Measurements from ENCODE around the gene EPHB1. TPM values are rescaled to one million over a fixed set of nuclear protein-coding genes. Genes with fewer than 3 reads are reported as not detected.
"Not testable (repeated sequence)": the region's sequence is repeated elsewhere in the genome, so short reads cannot be mapped to it uniquely, and the experiment has no call there.

Gene EPHB1
- total RNA-seq, 1 donor from 2014 or later, result 0.43 TPM

DNA sequence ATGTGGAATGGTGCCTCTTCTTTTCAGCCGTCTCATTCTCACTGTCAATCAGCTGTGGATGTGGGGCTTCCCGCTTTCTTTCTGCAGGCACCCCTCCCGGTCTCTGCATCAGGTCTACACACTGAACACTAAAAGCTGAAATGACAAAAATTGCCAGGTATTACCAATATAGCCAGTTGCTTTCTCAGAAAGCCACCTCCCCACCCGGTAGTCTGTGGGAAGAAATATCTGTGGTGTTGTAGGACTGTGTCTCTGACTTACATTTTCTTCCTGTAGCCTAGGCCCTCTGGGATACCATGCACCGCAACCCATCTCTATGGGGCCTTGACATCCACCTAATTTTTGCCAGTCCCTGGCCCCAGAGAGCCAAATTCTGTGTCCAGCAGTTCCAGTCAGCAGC is 19.2 kb upstream of the EPHB1 start:
- intact Hi-C loops (cut with micrococcal nuclease), result no loop called here

DNA sequence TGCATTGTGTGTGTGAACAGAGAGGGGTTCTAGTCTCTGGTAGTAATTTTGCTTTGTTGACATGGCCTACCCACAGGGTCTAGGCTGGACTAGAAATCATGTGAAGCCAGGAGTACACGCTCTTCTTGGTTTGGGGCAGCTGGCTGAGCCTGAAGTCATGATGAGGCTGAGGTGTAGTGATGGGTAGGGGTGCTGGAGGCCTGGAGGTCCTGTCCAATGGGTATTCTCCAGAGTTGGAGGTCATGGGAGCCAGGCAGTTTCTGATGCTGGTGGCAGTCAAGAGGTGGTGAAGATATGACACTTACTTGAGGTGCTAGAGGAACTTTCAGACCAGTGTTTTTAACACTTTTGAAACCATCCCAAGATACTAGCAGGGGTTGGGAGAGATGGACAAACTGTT is 18.5 kb upstream of the EPHB1 start:
- intact Hi-C loops (cut with micrococcal nuclease), result no loop called here

- intact Hi-C loops (cut with micrococcal nuclease), result no loop called here
These were observed 17.7 kb upstream of the EPHB1 start for GRCh38 chr3:134777341-134777740.

DNA sequence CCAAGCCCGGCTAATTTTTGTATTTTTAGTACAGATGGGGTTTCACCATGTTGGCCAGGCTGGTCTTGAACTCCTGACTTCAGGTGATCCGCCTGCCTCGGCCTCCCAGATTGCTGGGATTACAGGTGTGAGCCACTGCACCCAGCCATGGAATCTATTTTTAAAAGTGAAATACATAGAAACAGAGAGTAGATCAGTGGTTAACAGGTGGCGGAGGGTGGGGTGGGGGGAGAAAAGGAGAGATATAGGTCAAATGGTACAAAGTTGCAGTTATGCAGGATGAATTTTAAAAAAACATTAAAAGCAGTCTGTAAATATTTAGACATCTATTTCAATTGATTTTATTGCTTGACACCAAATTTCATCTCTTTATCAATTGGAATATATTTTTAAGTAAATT is 6.8 kb upstream of the EPHB1 start:
- intact Hi-C loops (cut with micrococcal nuclease), result not testable (repeated sequence)

DNA sequence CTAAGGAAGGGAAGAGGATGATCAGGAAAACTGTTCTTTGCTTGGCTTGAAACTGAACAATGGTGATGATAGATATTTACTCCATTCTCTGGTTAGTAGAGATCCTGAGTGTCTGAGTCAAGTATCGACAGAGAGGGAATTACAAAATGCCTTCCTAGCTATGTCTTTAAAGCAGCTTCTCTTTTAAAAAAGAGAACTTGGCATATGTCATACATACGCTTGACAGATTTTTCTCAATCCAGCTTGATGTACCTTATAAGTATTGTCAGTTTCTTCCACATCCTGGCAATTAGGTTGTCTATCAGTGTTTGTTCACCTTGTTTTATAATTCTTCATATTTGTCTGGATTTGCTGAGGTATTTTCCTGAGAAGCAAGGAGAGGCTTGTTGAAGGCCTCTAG is 5.0 kb upstream of the EPHB1 start:
- intact Hi-C loops (cut with micrococcal nuclease), result loop anchor here (10.0 kb wide), 1 partner anchor 455 kb away; no protein-coding TSS in a partner anchor

DNA sequence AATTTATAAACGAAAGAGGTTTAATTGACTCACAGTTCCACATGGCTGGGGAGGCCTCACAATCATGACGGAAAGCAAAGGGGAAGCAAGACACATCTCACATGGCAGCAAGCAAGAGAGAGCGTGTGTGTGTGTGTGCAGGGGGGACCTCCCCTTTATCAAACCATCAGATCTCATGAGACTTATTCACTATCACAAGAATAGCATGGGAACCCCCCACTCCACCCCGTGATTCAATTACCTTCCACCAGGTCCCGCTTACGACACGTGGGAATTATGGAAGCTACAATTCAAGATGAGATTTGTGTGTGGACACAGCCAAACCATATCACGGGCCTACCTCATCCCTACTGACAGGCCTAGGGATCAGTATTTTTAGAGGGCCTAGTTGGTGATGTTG is 3.1 kb upstream of the EPHB1 start:
- intact Hi-C loops (cut with micrococcal nuclease), result loop anchor here (10.0 kb wide), 1 partner anchor 453 kb away; no protein-coding TSS in a partner anchor

GRCh38 chr3:134792700-134793099 is 2.4 kb upstream of the EPHB1 start:
- intact Hi-C loops (cut with micrococcal nuclease), result loop anchor here (10.0 kb wide), 1 partner anchor 452 kb away; no protein-coding TSS in a partner anchor

- intact Hi-C loops (cut with micrococcal nuclease), result loop anchor here (10.0 kb wide), 1 partner anchor 451 kb away; no protein-coding TSS in a partner anchor
These were observed 1.5 kb upstream of the EPHB1 start for GRCh38 chr3:134793562-134793961.

DNA sequence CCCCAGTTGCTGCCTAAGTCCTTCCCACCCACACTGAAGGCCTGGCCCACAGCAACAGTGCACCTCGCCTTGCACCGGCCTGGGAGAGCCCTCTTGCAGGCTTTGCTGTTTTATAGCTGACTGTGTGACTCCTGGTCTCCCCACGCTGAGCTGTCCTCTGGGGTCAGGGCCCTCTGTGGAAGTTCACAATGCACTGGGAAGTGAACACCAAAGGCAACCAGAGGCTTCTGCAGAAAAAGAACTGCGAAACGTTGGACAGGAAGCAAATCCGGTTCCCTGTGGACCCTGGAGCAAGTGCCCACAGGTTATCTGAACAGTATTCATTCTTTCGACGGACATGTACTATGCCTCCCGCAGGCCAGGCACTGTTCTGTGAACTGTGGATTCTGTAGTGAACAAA is 737 bp upstream of the EPHB1 start:
- intact Hi-C loops (cut with micrococcal nuclease), result loop anchor here (10.0 kb wide), 1 partner anchor 450 kb away; no protein-coding TSS in a partner anchor

DNA sequence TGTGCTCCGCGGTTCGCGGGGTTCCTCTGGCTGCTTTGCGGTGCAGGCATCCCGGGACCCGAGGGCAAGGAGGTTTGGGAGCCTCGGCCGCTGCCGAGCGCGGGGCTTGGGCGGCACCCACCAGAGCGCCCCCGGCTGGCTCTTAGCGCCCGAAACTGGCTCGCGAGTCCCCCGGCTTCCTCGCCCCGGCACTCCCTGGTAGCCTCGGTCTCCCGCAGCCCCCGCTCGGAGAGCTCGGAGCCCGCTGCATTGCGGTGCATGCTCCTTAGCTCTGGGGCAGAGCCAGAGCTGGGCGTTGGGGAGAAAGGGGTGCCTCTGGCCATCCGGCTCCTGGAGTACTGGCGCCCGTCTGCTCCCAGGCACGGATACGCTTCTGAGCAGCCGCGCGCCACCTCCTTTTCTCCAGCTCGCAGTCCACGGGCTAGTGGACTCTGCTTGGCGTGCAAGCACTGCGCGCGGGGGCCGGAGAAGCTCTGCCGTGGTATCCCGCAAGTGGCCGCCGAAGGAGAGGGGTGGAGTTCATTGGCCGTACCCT is 753 bp downstream of the EPHB1 start:
- intact Hi-C loops (cut with micrococcal nuclease), result loop anchor here (1.0 to 10.0 kb wide), 4 partner anchors 7 to 1246 kb away; no protein-coding TSS in a partner anchor

DNA sequence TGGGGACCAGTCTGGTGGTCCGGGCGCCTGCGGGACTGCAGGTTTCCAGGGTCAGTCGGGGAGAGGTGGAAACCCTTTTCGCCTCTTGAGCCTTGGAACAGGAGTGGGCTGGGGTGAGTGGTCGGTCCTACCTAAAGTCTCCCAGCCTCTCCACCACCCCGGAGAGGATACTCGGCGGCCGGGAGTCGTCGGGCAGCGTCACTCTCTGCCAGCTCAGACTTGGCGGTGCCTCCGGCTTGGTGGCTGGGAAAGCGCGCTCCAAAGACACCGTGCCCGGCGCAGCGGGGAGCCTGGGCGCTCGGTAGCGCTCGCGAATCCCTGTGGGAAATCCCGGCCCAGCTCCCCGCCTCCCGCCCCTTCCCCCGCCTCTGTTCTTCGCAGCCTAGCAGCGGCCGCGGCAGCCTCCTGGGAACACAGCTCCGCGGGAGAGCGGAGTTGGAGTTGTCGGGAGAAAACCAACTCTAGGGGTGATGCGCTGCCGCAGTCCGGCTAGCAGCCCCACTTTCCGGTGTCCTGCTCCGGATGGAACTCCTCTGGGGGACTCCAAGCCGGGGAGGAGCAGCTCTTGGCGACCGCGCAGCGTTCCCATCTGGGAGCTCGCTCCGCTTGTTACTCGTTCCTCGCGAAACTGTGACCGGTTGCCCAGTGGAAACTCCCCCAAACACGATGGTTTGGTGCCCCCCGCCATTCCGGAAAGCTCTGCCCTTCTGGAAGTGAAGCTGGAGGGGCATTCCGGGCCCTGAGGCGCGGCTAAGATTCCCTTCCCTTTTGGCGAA is 1.4 kb downstream of the EPHB1 start:
- intact Hi-C loops (cut with micrococcal nuclease), result loop anchor here (5.0 to 10.0 kb wide), 2 partner anchors 448 to 1246 kb away; no protein-coding TSS in a partner anchor

DNA sequence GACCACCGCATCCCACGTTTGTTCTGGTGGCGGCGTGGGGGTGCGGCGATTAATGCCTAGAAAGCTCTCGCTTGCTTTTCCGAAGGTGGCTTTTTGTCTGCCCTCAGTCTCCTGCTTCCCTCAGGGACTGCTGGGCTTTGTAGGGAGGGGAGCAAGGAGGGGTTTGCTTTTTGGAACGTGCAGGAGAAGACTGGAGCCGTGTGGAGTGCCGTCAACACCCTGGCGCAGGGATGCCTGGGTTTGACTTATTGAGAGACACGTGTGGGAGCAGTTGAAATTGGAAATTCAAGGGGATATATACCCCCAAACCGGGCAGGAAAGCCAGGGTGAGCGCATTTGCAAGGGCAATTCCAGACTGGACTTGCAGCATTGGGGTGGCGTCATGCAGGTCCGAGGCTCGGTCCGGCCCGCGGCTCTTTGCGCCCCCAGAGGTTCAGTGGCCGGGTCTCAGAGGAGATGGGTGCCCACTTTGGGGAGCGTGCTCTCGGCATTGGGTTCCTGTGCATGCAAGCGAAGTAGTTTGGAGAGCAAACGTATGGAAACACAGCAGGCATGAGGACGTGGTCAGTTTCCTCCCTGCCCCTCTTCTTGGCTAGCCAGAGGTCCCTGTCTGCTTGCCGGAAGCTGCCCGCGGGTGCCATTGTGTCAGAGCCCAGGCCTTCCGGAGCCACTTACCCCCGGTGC is 2.1 kb downstream of the EPHB1 start:
- intact Hi-C loops (cut with micrococcal nuclease), result loop anchor here (5.0 to 10.0 kb wide), 2 partner anchors 448 to 1245 kb away; no protein-coding TSS in a partner anchor

- intact Hi-C loops (cut with micrococcal nuclease), result loop anchor here (5.0 to 10.0 kb wide), 2 partner anchors 447 to 1244 kb away; no protein-coding TSS in a partner anchor
These were observed 2.8 kb downstream of the EPHB1 start for GRCh38 chr3:134797741-134798451.

- intact Hi-C loops (cut with micrococcal nuclease), result loop anchor here (5.0 to 10.0 kb wide), 2 partner anchors 446 to 1244 kb away; no protein-coding TSS in a partner anchor
These were observed 3.7 kb downstream of the EPHB1 start for GRCh38 chr3:134798681-134799311.

DNA sequence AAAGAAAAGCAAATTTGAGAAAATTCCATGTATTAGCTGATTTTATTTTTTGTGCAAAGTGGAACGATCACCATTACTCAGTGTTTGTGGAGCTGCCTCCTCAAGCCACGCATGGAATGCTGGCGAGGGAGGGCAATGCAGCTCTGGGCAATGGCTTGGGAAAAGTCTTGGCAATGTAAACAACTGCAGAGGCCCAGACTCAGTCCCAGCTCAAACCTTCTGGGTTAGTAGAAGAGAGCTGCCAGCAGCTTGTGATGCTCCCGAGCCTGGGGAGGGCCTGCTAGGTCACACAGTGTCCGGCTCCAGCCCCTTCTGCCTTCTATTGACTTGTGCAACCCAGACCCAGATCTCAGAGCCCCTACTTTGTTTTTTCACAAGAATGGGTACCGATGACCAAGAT is 4.3 kb downstream of the EPHB1 start:
- intact Hi-C loops (cut with micrococcal nuclease), result loop anchor here (5.0 to 10.0 kb wide), 2 partner anchors 445 to 1243 kb away; no protein-coding TSS in a partner anchor

GRCh38 chr3:134801204-134801958 is 6.3 kb downstream of the EPHB1 start:
- intact Hi-C loops (cut with micrococcal nuclease), result no loop called here

- intact Hi-C loops (cut with micrococcal nuclease), result loop anchor here (1.0 kb wide), 2 partner anchors 7 to 316 kb away; partner anchors contain the start of genes CEP63 and EPHB1
These were observed 7.5 kb downstream of the EPHB1 start for GRCh38 chr3:134802428-134803050.

GRCh38 chr3:134803051-134803505 is 8.0 kb downstream of the EPHB1 start:
- intact Hi-C loops (cut with micrococcal nuclease), result loop anchor here (1.0 kb wide), 2 partner anchors 8 to 317 kb away; partner anchors contain the start of genes CEP63 and EPHB1

GRCh38 chr3:134803652-134804051 is 8.6 kb downstream of the EPHB1 start:
- intact Hi-C loops (cut with micrococcal nuclease), result loop anchor here (1.0 kb wide), 2 partner anchors 8 to 317 kb away; partner anchors contain the start of genes CEP63 and EPHB1
